Thymus (tissue), 11 donors: ENCODE measurements around the gene LRIG1. TPM values are rescaled to one million over a fixed set of nuclear protein-coding genes. Genes with fewer than 3 reads are reported as not detected.

ENCODE experiments used
- DNase-seq, 9 donors: peaks; one replicate each; pipeline ENCODE4 v3.0.0-alpha.2; 2013; ENCODE audit warnings: low spot score in 9 of 9, low read depth in 6 of 9, missing footprints in 1 of 9
- H3K27ac ChIP-seq, 2 donors: one replicate each; pipeline ENCODE4 v1.5.1; 2013; ENCODE audit warnings: control low read depth in 1 of 2, low read depth in 1 of 2, low read length in 1 of 2, mild to moderate bottlenecking in 1 of 2, moderate library complexity in 1 of 2
- H3K27me3 ChIP-seq, 2 donors: one replicate each; pipeline ENCODE4 v1.5.1; 2013; ENCODE audit warnings: low read length in 1 of 2; ENCODE audit not compliant: control insufficient read depth in 2 of 2, insufficient read depth in 1 of 2
- H3K36me3 ChIP-seq, 2 donors: one replicate each; pipeline ENCODE4 v1.5.1; 2013; ENCODE audit warnings: low read length in 1 of 2, mild to moderate bottlenecking in 1 of 2, moderate library complexity in 1 of 2; ENCODE audit not compliant: control insufficient read depth in 2 of 2, insufficient read depth in 2 of 2
- H3K4me1 ChIP-seq, 2 donors: one replicate each; pipeline ENCODE4 v1.5.1; 2013; ENCODE audit warnings: low read length in 2 of 2; ENCODE audit not compliant: control insufficient read depth in 2 of 2, insufficient read depth in 2 of 2
- H3K4me3 ChIP-seq, 2 donors: one replicate each; pipeline ENCODE4 v1.5.1; 2013; ENCODE audit warnings: low read length in 2 of 2, control low read depth in 1 of 2, mild to moderate bottlenecking in 1 of 2
- H3K9me3 ChIP-seq, 2 donors: one replicate each; pipeline ENCODE4 v1.5.1; 2013; ENCODE audit warnings: low read length in 1 of 2, mild to moderate bottlenecking in 1 of 2; ENCODE audit not compliant: control insufficient read depth in 2 of 2, insufficient read depth in 1 of 2
- WGBS: extraction: QIAGEN DNeasy Blood & Tissue Kit; methylation state at CpG from one replicate; pipeline ENCODE4 v1.1.7; 2013; 5-methylcytosine and 5-hydroxymethylcytosine counted together
- polyA plus RNA-seq: library from polyadenylated mRNA; stranded (reverse); fragments of 200-250 nt; gene quantifications from one replicate; pipeline ENCODE4 v1.2.3, GENCODE V29; 2013
- total RNA-seq: library from RNA; stranded (reverse); fragments of 120-200 nt; gene quantifications from one replicate; pipeline ENCODE4 v1.2.4, GENCODE V29; 2013
- donor health status: healthy.

LRIG1 gene
- total and polyA plus RNA-seq, 2 donors: 8.8 to 10.9 TPM

DNA sequence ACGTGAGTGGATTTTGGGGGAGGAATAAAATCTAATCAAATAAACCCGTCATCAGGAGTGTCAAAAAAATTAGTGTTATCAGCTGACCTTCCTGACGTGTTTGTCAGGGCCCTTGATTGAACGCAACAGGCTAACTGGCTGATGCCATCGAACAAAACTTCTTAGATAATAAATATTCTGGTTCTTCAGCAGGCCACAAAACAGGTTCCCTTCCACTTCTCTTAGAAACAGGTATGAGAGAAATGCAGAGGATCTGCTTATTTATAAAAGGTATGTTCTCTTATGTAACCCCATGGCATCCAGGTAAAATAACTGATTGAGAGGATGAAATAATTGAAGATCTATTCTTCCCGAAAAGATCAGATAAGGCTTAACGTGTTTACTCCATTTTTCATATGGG is 7.6 kb upstream of the LRIG1 start:
- Histone ChIP-seq H3K4me3 (no peak overlapping the region), H3K4me1 (no peaks in the 10 kb centered on the region), H3K27me3 (peaks cover 1 to 2% of the 10 kb centered on the region in 2 donors), H3K36me3 (no peaks in the 10 kb centered on the region), H3K9me3 (no peaks in the 10 kb centered on the region), H3K27ac (no peak overlapping the region)
- 90% methylated on average over 7 of the region's 7 CpGs for WGBS
- DNase-seq: no peak

DNA sequence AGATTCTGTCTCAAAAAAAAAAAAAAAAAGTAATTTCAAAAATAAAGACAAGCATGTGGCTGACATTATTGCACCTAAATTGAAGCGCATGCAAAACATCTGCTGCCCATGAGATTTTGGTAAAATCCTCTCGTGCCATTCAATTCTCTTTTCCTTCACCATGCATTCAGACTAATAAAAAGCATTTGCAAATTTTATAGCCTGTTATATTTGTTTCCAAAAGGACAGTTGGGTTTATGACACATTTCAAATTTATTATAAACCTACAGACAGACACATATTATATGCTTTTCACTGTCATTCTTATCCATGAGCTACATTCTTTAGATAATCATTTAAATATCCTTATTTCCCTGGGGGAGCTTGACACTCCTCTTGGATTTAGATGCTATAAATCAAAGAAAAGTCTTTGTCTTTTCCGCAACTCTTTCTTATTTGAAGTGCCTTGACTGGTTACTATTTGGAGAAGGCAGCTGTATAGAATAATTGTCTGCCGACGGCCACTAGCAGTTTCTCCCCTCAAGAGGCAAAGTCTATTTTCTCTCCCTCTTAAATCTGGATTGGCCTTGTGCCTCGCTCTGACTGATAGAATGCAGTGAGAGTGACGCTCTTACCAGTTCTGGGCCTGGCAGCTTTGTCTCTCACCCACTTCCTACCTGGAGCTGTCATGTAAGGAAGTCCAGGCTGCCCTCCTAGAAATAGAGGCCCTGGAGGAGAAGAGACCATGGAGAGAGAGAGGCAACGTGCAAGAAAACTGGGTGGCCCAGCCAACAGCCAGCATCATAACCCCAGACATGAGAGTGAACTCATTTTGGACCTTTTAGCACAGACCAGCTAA is 6.8 kb upstream of the LRIG1 start:
- Histone ChIP-seq H3K4me1 (no peaks in the 10 kb centered on the region), H3K27ac (no peak overlapping the region), H3K27me3 (peaks cover 2 to 5% of the 10 kb centered on the region in 2 donors), H3K36me3 (no peaks in the 10 kb centered on the region), H3K4me3 (no peak overlapping the region), H3K9me3 (no peaks in the 10 kb centered on the region)
- 97% methylated on average over 8 of the region's 8 CpGs for WGBS
- no peak for DNase-seq

DNA sequence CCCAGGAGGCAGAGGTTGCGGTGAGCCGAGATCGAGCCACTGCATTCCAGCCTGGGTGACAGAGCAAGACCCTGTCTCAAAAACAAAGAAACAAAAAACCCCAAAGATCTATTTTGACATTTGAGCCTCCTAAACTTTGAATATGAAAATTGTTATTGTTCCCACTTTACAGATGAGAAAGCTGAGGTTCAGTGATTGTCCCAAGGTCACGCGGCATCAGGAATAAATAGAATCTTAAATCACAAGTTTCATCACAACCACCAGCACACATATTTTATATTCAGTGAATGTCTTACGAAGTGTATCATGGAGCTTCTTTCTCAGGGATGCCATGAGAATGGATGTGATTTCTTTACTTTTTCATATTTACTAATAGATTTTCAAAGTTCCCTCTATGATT is 5.3 kb upstream of the LRIG1 start:
- no peak for DNase-seq
- Histone ChIP-seq H3K4me1 (peaks cover 0 to 7% of the 10 kb centered on the region in 2 donors), H3K9me3 (no peaks in the 10 kb centered on the region), H3K27me3 (peaks cover 9 to 18% of the 10 kb centered on the region in 2 donors), H3K36me3 (no peaks in the 10 kb centered on the region), H3K27ac (no peak overlapping the region), H3K4me3 (no peak overlapping the region)
- over 99% methylated on average over 6 of the region's 6 CpGs for WGBS

DNA sequence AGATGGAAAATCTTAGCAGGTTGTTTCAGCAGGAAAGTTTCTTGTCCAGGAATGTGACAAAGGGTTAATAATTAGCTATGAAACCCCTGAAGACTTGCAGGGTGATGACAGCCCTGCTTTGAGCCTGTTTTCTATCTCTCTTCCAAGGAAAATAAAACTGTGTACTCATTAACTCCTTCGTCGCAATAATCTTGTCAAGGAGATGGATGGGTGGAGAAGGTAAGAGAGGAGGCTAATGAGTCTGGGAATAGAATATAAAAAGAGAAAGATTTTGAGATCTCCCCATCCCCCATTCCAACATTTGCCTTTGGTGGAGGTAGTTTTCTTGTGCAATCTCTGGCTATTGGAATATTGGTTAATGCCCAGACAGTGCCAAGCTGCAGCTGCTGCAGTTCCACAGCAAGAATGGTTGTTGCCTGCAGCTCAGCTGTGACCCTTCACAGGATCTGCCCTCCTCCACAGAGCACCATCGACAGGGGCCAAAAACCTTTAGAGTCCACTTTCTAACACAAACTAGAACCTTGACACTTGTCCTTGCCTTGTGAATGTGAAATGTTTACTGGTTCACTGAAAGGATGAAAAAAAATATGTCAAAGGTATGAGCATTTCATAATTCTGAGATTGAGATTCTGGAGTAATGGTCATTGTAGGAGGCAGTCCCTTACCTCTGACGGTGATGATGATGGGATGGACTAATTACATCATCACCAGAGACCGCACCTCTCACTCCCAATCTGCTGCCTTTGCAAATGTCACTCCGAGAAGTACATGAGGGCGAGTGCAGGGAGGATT is 4.2 kb upstream of the LRIG1 start:
- WGBS: 92% methylated on average over 7 of the region's 7 CpGs
- peaks cover 18 to 26% of the 10 kb centered on the region in 2 donors for H3K27me3 ChIP-seq
- no peak overlapping the region for H3K4me3 ChIP-seq
- H3K36me3 ChIP-seq: no peaks in the 10 kb centered on the region
- peaks cover 0 to 7% of the 10 kb centered on the region in 2 donors for H3K4me1 ChIP-seq
- no peak for DNase-seq
- H3K27ac ChIP-seq: no peak overlapping the region
- H3K9me3 ChIP-seq: no peaks in the 10 kb centered on the region

DNA sequence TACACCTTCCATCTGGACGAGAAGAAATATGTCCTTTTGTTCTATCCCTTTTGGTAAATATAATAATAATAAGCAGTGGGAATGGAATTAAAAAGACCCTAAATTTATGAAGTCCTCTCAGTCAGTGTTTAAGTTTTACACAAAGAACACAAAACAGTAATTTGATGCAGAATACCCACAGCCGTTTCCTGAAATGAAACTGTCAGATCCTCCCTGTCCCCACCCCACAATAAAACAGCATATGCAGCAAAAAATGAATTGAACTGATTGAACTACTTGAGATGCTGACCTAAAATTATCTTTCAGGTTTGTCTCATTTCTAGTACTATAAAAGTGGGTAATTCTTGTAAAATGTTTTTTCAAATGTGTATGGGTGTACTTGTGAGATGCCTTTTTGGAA is 2.2 kb upstream of the LRIG1 start:
- WGBS: 37% methylated on average over 2 of the region's 2 CpGs
- H3K27ac ChIP-seq: no peak overlapping the region

DNA sequence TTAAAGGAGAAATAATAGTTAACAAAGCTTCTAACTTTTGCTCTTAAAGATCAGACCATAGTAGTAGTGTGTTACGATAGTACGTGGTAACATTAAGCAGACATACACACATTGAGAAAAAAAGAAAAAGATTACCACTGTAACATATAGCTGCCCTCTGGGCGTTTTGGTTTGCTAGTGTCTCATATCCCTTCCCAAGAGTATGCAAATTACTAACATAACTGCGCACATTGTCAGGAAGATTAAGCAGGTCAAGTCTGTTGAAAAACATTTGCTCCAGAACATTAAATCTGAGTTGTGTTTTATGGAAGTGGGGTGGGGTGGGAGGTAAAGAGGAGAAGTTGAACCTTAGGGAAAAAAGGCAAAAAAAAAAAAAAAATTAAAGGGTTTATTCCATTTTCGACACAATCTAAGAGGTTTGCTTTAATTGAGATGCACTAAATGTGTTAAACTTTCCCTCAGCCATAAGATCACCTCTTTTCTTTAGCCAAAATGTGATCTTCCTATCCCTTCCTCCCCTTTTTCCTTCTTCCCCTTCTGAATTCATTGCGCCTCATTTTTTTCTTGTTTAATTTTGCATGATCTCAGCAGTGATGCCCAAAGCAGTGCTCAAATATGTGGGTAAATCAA is 1.5 kb upstream of the LRIG1 start:
- H3K27me3 ChIP-seq: peaks cover 35 to 47% of the 10 kb centered on the region in 2 donors
- no peaks in the 10 kb centered on the region for H3K9me3 ChIP-seq
- no peak overlapping the region for H3K27ac ChIP-seq
- peaks cover 2 to 24% of the 10 kb centered on the region in 2 donors for H3K4me1 ChIP-seq
- DNase-seq: no peak
- no peak overlapping the region for H3K4me3 ChIP-seq
- 95% methylated on average over 6 of the region's 6 CpGs for WGBS
- H3K36me3 ChIP-seq: no peaks in the 10 kb centered on the region

More for the DNA sequence above, 2.2 kb upstream of the LRIG1 start:
- H3K4me1 ChIP-seq: peaks cover 2 to 20% of the 10 kb centered on the region in 2 donors
- no peaks in the 10 kb centered on the region for H3K9me3 ChIP-seq
- H3K36me3 ChIP-seq: no peaks in the 10 kb centered on the region
- no peak for DNase-seq
- H3K4me3 ChIP-seq: no peak overlapping the region
- peaks cover 35 to 47% of the 10 kb centered on the region in 2 donors for H3K27me3 ChIP-seq

DNA sequence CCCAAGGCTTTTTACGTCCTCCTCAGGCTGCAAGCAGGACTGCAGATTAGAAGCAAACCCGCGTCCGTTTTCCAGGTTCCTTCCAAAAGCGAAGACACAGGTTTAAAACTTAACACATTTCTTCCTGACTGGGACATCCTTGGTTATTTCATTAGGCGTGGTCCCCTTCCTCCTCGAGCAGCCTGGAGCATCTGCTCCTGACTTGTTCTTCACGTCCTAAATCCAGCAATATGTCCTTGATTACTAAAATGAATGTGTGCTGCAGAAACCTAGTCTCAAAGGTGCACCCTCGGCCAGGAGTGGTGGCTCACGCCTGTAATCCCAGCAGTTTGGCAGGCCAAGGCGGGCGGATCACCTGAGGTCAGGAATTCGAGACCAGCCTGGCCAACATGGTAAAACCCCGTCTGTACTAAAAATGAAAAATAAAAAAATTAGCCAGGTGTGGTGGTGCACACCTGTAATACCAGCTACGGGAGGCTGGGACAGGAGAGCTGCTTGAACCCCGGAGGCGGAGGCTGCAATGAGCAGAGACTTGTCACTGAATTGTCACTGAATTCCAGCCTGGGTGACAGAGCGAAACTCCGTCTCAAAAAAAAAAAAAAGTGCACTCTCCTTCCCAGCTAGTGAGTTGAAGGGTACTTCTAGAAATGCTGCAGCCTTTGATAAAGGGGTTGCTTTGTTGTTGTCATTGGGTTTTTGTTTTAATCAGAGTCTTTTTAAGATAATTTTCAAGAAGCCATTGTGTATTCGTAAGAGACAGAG is 842 bp upstream of the LRIG1 start:
- Histone ChIP-seq H3K9me3 (no peaks in the 10 kb centered on the region), H3K27ac (no peak overlapping the region), H3K36me3 (no peaks in the 10 kb centered on the region), H3K4me1 (peaks cover 4 to 31% of the 10 kb centered on the region in 2 donors), H3K27me3 (peaks cover 35 to 47% of the 10 kb centered on the region in 2 donors), H3K4me3 (peak overlapping the region; percentile 37 to 70)
- 45% methylated on average over 20 of the region's 20 CpGs for WGBS
- DNase-seq: no peak

DNA sequence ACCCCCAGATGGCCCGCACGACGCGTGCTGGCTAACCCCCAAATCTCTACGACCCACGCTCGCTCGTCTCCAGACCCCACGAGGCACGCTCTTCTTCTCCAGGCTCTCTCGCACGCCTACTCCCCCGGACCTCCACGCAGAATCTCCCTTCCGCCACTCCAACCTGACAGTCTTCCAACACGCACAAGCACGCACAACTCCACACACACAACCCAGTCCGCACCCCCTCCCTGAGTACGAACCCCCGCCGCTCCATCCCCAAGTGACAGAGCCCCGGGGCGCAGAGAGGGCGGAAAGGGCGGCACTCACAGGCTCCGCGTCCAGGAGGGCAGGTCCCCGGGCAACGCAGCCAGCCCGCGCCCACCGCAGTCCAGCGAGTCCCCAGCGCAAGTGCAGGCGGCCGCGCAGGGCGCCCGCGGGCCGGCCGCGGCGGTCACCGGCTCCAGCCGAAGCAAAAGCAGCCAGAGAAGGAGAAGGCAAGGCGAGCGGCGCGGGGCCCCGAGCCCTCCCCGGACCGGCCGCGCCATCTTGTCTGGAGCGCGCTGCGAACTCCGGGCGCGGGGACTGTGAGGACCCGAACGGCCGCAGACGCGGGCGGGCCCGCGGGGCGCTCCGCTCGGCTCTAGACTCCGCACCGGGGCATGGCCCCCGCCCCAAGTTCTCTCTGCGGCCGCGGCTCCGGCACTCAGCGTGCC is 794 bp downstream of the LRIG1 start:
- Histone ChIP-seq H3K27me3 (peaks cover 35 to 50% of the 10 kb centered on the region in 2 donors), H3K4me3 (peak overlapping the region; percentile 50 to 70), H3K4me1 (peaks cover 12 to 45% of the 10 kb centered on the region in 2 donors), H3K9me3 (no peaks in the 10 kb centered on the region), H3K36me3 (no peaks in the 10 kb centered on the region), H3K27ac (no peak overlapping the region)
- no peak for DNase-seq
- WGBS: under 1% methylated on average over 80 of the region's 80 CpGs
